ENCODE results near the gene MR1.

The MR1 gene

GRCh38 chr1:181107711-181108110 is 73.9 kb downstream of the MR1 start:
- no peak for TF ChIP-seq CTCF (IDR thresholded peaks at IDR 0.05; ENCODE audit: low read length, missing control alignments)
- no peak for DNase-seq (ENCODE audit: low read depth)

GRCh38 chr1:181108304-181108867 is 74.6 kb downstream of the MR1 start:
- TF ChIP-seq CTCF (IDR thresholded peaks at IDR 0.05; ENCODE audit: low read length, missing control alignments): no peak
- H3K4me3 ChIP-seq (replicated peaks; ENCODE audit: low read depth, low read length): no peak overlapping the region
- no peak for DNase-seq (ENCODE audit: low read depth)

More at GRCh38 chr1:181107711-181108110, 73.9 kb downstream of the MR1 start:
- H3K4me3 ChIP-seq (replicated peaks; ENCODE audit: low read depth, low read length): no peak overlapping the region

- TF ChIP-seq CTCF (IDR thresholded peaks at IDR 0.05; ENCODE audit: low read length, missing control alignments): no peak
- no peak overlapping the region for H3K4me3 ChIP-seq (replicated peaks; ENCODE audit: low read depth, low read length)
- no peak for DNase-seq (ENCODE audit: low read depth)
Measured at GRCh38 chr1:181110013-181110412, 76.2 kb downstream of the MR1 start.

Measured in fibroblast of pulmonary artery (primary cell).